Stimulated activated CD4-positive, alpha-beta T cell treated with anti-CD3 and anti-CD28 coated beads, Interleukin-12 subunit alpha, Interleukin-12 subunit beta, amount 100 ng/mL, for 24 hours (primary cell): ENCODE measurements around the gene RBM18.

Source experiments
- DNase-seq, 2 experiments: peaks; one replicate each; pipeline ENCODE4 v3.0.0-alpha.2; 2020; ENCODE audit warnings: low read depth in 2 of 2

Gene RBM18

DNA sequence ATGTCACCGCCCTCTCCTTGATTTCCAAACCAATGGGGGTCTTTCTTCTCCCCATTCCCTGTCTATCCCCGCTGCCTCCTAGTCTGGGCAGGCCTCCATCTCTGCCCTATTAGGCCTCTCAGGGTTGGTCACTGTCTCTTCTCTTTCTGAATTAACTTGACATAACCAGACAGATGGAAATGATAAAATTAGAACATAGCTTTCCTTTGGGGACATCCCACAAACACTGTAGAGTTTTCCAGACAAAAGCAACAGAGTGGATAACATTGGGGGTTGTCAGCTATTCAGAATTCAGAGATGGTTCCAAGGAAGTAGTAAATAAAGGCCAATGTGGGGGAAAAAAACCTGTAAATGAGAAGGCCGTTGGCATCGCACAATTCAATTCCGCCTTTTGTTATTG lies 60.6 kb downstream of the RBM18 start:
- no peak for DNase-seq

DNA sequence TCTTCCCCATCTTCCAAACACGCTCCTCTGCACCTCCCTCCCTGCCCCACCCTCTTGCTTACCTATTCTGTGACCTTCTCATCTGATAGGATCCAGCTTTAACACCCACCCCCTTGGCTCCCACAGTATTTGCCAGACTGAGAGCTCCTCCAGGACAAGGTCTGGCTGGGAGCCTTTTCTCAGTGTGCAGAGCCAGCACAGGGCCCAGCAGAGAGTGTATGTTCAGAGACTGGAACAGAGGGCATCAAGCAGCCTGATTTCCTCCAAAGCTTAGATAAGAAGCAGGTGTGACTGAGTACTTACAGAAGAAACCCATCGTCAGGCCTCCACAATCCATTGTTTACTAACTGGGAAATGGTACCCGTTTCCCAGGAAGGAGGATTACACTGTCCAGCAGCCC lies 62.5 kb downstream of the RBM18 start:
- no peak for DNase-seq

DNA sequence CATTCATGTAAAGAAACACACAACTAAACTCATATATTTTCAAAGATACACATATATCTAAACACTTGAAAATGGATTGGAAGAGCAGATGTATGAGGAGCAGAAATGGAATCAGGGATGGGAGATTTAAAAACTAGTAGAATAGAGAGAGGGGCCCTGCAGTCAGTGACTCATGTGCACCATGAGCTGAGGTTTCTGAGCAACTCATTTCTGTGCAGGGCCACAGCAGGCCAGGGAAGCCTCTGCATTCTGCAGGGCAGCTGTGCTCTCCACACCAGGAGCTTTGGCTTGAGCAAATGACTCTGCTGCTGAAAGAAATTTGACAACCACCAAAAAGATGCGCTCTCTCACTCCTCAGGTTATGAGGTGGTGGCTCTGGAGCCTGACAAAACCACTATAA lies 63.0 kb downstream of the RBM18 start:
- DNase-seq = no peak

DNA sequence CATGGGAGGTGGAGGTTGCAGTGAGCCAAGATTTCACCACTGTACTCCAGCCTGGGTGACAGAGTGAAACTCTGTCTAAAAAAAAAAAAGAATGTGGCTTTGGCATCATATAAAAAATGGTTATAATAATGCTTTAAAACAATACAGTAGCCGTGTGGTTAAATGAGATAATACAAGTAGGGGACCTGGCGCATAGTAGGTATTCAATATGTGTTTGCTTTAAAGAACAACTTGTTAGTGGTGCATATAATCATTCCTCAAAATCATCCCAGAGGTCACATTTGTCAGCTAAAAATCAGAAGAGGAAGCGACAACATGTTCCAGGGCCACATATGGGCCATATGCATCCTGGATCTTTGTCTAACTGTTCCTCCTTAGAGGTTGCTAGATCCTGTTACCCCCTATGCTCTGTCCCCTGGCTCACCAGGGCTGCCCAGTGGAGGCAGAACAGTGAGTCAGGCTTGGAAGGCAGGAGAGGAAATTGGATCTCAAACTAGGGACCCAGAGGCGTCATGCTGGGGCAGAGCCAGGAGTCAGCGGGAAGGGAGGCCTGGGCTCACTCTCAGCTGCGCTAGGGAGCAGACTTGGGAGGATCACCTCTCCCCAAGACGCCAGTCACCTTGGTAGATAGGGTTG lies 63.6 kb downstream of the RBM18 start:
- DNase-seq = no peak

DNA sequence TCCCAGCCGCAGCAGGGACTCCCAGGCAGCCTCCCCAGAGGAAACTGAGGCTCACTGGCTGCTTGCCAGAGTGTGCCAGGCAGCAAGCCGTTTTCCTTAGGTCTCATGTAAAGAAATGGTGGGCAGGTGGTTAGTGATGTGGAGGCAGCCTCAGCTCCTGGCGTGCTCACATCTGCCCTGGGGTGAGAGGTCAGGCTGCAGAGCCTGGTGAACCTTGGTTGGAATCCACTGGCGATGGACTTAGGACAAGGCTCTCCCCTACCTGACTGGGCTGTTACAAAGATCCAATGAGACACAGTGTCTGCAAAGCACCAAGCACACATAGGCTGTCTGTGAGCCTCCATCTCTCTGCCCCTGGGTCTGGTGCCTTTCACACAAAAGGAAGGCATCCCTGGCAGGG lies 66.8 kb downstream of the RBM18 start:
- no peak for DNase-seq

DNA sequence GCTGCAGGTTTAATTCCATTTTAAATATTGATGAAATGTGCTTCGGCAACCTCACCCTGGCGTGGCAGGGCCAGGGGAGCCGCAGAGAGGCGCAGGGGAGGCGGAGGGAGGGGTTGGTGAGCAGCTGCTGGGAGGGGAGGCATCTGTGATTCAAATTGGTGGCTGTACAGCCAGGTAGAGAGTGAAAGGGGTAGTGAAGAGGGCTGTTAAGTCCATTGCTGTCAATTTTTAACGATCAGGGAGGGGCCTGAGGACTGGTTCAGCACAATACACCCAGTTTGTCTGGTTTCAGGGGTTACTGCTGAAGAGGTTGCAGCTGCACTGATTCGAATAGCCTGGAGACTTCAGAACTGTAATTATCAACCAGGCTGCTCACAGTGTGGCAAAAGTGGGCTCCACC lies 67.2 kb downstream of the RBM18 start:
- no peak for DNase-seq

DNA sequence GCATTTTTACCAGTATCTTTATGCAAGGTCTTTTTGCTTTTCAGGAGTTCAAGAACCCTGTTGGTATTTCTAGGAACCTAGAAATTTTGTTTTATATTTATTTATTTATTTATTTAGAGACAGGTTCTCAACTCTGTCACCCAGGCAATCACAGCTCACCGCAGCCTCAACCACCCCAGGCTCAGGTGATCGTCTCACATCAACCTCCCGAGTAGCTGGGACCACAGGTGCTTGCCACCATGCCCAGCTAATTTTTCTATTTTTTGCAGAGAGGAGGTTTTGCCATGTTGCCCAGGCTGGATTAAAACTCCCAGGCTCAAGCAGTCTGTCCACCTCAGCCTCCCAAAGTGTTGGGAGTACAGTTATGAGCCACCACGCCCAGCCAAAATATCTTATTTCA lies 68.8 kb downstream of the RBM18 start:
- DNase-seq = no peak

DNA sequence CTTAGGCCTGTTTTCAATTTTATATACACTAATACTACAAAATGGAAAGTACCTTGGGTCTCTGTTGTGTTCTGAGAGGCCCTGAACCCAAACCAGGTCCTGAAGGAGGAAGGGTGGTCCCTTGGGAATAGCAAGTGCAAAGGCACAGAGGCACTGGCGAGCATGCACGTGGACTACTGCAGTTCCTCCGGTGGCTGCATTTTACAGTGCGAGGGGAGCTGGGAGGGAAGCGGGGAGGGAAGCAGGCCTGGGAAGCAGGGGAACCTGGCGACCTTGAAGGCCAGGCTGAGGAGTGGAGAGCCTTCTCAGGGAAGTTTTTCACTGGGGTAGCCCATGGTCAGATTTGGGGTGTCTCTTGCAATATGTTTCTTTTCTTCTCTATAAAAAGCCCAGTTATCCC lies 71.0 kb downstream of the RBM18 start:
- DNase-seq = no peak

DNA sequence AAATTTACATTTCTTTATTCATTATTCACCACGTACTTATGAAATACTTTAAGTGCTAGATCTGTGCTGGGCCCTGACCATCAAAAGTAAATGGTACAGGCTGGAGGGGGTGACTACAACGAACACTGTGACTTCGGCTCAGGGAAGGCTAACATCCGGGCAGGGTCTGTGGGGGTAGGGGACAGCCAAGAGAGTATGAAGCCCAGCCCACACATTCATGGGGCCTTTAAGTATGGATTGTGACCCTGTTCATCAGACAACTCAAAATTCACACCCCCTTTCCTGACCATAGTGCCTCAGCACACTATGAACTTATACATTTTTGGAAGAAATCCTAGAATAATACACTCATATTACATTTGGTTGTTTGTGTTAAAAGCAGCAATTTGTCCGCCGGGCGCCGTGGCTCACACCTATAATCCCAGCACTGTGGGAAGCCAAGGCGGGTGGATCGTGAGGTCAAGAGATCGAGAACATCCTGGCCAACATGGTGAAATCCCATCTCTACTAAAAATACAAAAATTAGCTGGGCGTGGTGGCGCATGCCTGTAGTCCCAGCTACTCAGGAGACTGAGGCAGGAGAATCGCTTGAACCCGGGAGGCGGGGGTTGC lies 71.6 kb downstream of the RBM18 start:
- DNase-seq = no peak

DNA sequence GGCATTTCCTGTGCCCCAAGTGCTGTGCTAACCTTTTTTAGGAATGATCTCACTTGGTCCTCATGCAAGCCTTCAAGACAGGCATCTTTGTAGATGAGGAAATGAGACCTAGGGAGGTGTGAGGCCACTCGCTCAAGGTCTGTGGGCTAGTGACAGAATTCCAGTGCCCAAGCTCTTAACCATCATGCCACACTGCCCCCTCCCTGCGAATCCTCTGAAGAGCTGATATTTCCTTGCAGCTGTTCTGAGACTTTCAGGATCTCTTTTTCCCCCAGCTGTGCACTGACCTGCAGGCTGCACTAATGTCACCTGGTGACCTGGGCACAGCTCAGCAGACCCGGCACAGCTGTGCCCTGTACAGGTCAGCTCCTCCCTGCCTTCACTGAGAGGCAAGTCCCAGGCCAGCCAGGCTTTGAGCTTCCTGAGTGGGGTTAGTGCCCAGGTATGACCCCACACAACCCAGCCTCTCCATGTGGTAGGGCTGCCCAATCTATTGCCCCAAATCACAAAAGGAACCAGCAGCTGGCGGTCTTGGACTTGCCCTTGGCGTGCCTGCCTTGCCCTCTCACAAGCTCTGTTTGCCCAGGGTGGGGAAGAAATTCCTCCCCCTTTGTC lies 72.3 kb downstream of the RBM18 start:
- DNase-seq = no peak

DNA sequence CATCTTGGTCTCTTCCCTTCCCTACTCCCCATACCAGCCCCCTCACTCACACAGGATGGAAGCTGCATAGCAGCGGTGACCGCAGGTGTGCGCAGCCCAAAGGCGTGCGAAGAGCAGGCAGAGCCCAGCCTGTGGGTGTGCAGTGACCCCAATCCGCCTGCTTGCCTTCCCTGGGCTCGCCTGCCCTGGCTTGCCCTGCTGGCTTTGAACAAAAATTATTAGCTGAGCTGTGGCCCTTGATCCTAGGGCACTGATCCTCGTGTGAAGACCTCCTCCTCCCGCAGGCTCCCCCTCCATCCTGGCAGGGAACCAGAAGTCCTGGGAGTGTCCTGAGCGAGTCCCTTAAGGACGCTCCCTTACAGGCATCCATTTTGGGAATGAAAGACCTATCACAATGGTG lies 73.1 kb downstream of the RBM18 start:
- no peak for DNase-seq

DNA sequence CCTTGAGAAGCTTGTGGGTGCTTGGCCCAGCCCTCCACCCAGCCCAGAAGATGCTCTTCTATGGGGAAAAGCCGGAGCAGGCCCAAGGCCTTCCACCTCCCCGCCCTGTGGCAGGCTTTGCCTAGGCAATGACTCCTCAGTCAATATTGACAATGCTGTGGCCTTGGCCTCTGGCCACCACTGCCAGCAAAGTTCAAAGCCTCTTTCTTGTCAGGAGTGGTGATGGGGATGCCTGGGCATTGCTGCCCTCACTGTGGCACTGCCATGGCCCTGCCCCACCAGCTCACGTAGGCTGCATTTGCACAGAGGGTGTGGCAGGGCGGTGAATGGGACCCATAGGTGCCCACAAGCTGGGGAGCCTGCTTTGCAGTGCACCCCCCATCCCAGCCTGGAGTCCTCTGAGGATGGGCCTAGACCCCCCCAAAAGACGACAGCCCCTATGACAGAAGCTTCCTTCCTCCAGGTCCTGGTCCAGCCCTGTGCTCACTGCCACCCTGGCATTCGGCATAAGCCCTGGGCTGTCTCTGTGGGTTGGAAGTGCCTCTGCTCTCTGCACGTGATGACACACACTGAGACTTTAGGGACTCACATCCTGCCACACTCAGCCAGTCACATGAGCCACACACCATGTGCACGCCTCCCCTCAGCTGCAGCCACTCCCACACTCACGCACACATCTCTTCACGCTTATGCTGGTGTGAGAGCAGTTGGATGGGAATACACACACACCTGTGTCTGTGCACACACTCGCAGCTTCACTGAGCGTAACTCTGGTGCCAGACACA lies 73.9 kb downstream of the RBM18 start:
- DNase-seq = no peak

DNA sequence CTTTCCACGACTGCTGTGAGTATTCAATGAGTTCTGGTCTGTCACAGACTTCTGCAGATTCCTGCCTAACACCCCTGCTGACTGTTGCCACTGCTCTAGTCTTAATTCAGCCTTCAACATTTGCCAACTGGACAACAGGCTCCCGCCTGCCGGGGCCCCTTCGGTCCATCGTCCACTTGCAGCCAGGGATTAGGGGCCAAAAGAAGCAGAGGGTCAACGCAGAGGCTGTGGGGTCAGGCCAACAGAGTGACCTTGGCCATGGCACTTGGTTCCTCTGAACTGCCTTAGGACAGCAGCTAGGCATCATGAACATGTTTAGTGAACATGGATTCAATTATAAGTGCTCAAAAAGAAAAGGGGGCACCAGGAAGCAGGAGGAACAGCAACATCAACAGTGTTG lies 76.3 kb downstream of the RBM18 start:
- no peak for DNase-seq
